OCI-LY1 (cell line): ENCODE data around the gene APOA4.

Source experiments
- H2AFZ ChIP-seq: fragments of 200-600 bp; sonication (generic), shearing (Covaris generic); 2 replicates; pipeline ENCODE4 v1.6.0; 2014; ENCODE audit warnings: antibody characterized with exemption, mild to moderate bottlenecking, low read length
- H3F3A ChIP-seq: fragments of 200-600 bp; sonication (generic), shearing (Covaris generic); 2 replicates; pipeline ENCODE4 v1.6.0; 2014; ENCODE audit warnings: mild to moderate bottlenecking, antibody characterized with exemption, low read length, moderate library complexity; ENCODE audit not compliant: insufficient read depth
- H3K27ac ChIP-seq: fragments of 200-600 bp; sonication (generic); 2 replicates; pipeline ENCODE4 v1.5.1; 2014; ENCODE audit warnings: low read length, mixed run types, mild to moderate bottlenecking, low read depth; ENCODE audit not compliant: poor library complexity, severe bottlenecking
- H3K27me3 ChIP-seq: fragments of 200-600 bp; sonication (generic); 2 replicates; pipeline ENCODE4 v1.6.0; 2014; ENCODE audit warnings: antibody characterized with exemption, mild to moderate bottlenecking, low read length, moderate library complexity; ENCODE audit not compliant: insufficient read depth
- H3K36me3 ChIP-seq: fragments of 200-600 bp; sonication (generic); 2 replicates; pipeline ENCODE4 v1.6.1; 2014; ENCODE audit warnings: mild to moderate bottlenecking, antibody characterized with exemption, low read length, moderate library complexity, mixed read lengths; ENCODE audit not compliant: insufficient read depth
- H3K4me1 ChIP-seq: fragments of 200-600 bp; sonication (generic); 2 replicates; pipeline ENCODE4 v1.5.1; 2014; ENCODE audit warnings: mild to moderate bottlenecking, low read length, moderate library complexity; ENCODE audit not compliant: insufficient read depth, severe bottlenecking
- H3K4me2 ChIP-seq: fragments of 200-600 bp; sonication (generic), shearing (Covaris generic); 2 replicates; pipeline ENCODE4 v1.6.1; 2014; ENCODE audit warnings: low read length
- H3K4me3 ChIP-seq: fragments of 200-600 bp; sonication (generic); 2 replicates; pipeline ENCODE4 v1.5.1; 2014; ENCODE audit warnings: low read length, low read depth, mild to moderate bottlenecking, mixed read lengths; ENCODE audit not compliant: poor library complexity, severe bottlenecking
- H3K79me2 ChIP-seq: fragments of 200-600 bp; shearing (Covaris generic); 2 replicates; pipeline ENCODE4 v1.6.1; 2016; ENCODE audit warnings: mixed run types, low read length, mixed read lengths; ENCODE audit not compliant: insufficient read depth
- H3K9ac ChIP-seq: fragments of 200-600 bp; sonication (generic), shearing (Covaris generic); 2 replicates; pipeline ENCODE4 v1.6.1; 2014; ENCODE audit warnings: mild to moderate bottlenecking, low read length, mixed read lengths
- H3K9me2 ChIP-seq: fragments of 200-600 bp; sonication (generic), shearing (Covaris generic); 2 replicates; pipeline ENCODE4 v1.6.1; 2014; ENCODE audit warnings: low read depth, mild to moderate bottlenecking, low read length, mixed read lengths
- H3K9me3 ChIP-seq: fragments of 200-600 bp; shearing (Covaris generic); 2 replicates; pipeline ENCODE4 v1.6.1; 2014; ENCODE audit warnings: low read length, mixed read lengths
- H4K20me1 ChIP-seq: fragments of 200-600 bp; sonication (generic), shearing (Covaris generic); 2 replicates; pipeline ENCODE4 v1.6.0; 2016; ENCODE audit warnings: mild to moderate bottlenecking, low read length; ENCODE audit not compliant: insufficient read depth
- EZH2 ChIP-seq: fragments of 200-600 bp; sonication (generic), shearing (Covaris generic); IDR thresholded peaks from 2 replicates; pipeline ENCODE4 v1.8.0; 2017; ENCODE audit warnings: borderline replicate concordance, mixed run types, mild to moderate bottlenecking, antibody characterized with exemption, low read length, moderate library complexity, mixed read lengths
- TF ChIP-seq, protein P1 (sequence below): fragments of 200-600 bp; sonication (generic), shearing (Covaris generic); IDR thresholded peaks from 2 replicates; pipeline ENCODE4 v1.5.1; 2017; ENCODE audit warnings: mild to moderate bottlenecking, antibody characterized with exemption, low read length, moderate library complexity, mixed read lengths

APOA4 gene

DNA sequence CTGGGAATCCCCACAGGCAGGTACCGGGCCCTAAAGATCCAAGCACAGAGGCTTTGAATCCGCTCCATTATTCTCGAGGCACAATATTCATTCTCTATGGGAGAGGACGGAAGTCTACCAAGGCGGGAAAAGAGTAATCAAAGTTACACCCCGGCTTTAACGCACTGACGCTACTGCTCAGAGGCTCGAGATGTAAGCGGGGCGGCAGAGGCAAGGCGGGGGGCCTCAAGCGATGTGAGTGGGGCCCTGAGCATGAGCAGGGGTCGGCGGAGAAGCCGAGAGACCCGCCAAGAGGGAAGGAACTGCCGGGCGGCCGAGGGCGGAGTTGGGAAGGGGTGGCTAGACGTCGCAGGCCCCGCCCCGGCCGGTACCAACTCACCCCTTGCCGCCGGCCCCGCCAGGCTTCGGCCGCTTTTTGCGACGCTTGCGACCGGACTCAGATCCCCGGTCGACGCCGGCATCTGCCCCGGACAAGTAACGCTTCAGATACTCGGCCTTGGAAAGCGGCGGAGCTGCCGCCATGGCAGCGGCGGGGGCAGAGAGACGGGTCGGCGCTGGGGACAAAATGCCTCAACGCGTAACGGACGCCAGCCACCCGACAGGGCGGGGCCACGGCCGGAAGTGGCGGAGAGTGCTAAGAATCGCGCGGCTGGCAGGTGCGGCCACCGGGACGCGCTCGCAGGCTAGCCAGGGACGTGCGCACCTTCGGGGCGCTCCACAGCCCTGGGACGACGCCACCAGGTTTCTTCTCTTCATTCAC, 50.5 kb downstream of the APOA4 start, which contains the start of gene BUD13:
TSS of gene BUD13 (minus strand) at position 545 of the 760 bp plus-strand sequence. CDS start at position 522, 23 bp downstream.
- peak within 1 kb of the TSS; percentile 87 for H3K27ac ChIP-seq
- H3K79me2 ChIP-seq = peaks cover 16% of the 10 kb centered on the region
- H3K4me2 ChIP-seq = peak within 1 kb of the TSS; percentile 94
- no peaks in the 10 kb centered on the region for H3K9me2 ChIP-seq
- no peaks in the 10 kb centered on the region for H3K9me3 ChIP-seq
- no peak for TF ChIP-seq EZH2
- TF ChIP-seq, protein P1, sequence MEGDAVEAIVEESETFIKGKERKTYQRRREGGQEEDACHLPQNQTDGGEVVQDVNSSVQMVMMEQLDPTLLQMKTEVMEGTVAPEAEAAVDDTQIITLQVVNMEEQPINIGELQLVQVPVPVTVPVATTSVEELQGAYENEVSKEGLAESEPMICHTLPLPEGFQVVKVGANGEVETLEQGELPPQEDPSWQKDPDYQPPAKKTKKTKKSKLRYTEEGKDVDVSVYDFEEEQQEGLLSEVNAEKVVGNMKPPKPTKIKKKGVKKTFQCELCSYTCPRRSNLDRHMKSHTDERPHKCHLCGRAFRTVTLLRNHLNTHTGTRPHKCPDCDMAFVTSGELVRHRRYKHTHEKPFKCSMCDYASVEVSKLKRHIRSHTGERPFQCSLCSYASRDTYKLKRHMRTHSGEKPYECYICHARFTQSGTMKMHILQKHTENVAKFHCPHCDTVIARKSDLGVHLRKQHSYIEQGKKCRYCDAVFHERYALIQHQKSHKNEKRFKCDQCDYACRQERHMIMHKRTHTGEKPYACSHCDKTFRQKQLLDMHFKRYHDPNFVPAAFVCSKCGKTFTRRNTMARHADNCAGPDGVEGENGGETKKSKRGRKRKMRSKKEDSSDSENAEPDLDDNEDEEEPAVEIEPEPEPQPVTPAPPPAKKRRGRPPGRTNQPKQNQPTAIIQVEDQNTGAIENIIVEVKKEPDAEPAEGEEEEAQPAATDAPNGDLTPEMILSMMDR = no peak
- H3K36me3 ChIP-seq = peaks cover 31% of the 10 kb centered on the region
- no peaks in the 10 kb centered on the region for H3F3A ChIP-seq
- peaks cover 29% of the 10 kb centered on the region for H3K4me1 ChIP-seq
- peak within 1 kb of the TSS; percentile 96 for H3K4me3 ChIP-seq
- H3K27me3 ChIP-seq = no peaks in the 10 kb centered on the region
- H3K9ac ChIP-seq = peak within 1 kb of the TSS; percentile 97
- no peaks in the 10 kb centered on the region for H4K20me1 ChIP-seq
- H2AFZ ChIP-seq = 0 out of 2 replicates have a peak within 1 kb of the TSS, but pooled peaks have one; percentile 43

DNA sequence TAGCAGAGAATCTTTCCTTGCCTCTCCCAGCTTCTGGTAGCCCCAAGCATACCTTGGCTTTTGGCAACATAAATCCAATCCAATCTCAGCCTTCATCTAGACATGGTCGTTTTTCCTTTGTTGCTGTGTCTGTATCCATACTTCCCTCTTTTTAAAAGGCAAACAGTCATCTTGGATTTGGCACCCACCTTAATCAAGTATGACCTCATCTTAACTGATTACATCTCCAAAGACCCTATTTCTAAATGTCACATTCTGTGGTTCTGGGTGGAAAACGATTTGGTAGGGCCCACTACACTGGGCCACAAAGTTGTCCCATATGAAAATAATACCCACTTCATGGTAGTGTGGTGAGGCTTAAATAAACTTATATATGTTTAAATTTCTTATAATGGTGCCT, 51.2 kb downstream of the APOA4 start:
- peak overlapping the region; percentile 94 for H3K4me2 ChIP-seq
- peak overlapping the region; percentile 87 for H3K27ac ChIP-seq
- H3K36me3 ChIP-seq = peaks cover 25% of the 10 kb centered on the region
- H3K9me3 ChIP-seq = no peaks in the 10 kb centered on the region
- TF ChIP-seq EZH2 = no peak
- TF ChIP-seq, protein P1 = no peak
- H3F3A ChIP-seq = no peaks in the 10 kb centered on the region
- H3K9ac ChIP-seq = peak overlapping the region; percentile 97
- no peaks in the 10 kb centered on the region for H3K27me3 ChIP-seq
- peaks cover 16% of the 10 kb centered on the region for H3K79me2 ChIP-seq
- no peaks in the 10 kb centered on the region for H3K9me2 ChIP-seq
- H3K4me3 ChIP-seq = peak overlapping the region; percentile 96
- H2AFZ ChIP-seq = no peak overlapping the region
- no peaks in the 10 kb centered on the region for H4K20me1 ChIP-seq
- peaks cover 29% of the 10 kb centered on the region for H3K4me1 ChIP-seq
